NK-92 treated with Interleukin-12 subunit alpha and Interleukin-12 subunit beta, amount 100 ng/mL, for 24 hours (cell line): ENCODE measurements around the gene CCBE1.
"Not testable (repeated sequence)": the region's sequence is repeated elsewhere in the genome, so short reads cannot be mapped to it uniquely, and the experiment has no call there.

Source experiments
- DNase-seq: peaks from one replicate; lab custom pipeline; 2025; lab: John Stamatoyannopoulos, UW

CCBE1 gene

DNA sequence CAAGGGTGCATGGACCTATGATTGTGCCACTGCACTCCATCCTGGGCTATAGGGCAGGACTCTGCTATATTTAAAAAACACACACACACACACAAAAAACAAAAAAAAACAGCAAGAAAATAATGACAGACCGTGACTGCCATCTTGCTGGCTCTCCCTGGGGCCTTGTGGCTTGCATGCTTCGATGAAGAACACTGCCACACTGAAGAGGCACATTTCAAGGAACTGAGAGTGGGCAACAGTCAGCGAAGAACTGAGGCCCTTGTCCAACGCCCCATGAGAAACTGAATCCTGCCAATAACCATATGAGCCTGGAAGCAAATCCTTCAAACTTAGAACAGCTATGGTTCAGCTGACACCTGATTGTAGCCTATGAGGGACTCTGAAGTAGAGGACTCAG lies 158.1 kb downstream of the CCBE1 start:
- DNase-seq, result no peak

DNA sequence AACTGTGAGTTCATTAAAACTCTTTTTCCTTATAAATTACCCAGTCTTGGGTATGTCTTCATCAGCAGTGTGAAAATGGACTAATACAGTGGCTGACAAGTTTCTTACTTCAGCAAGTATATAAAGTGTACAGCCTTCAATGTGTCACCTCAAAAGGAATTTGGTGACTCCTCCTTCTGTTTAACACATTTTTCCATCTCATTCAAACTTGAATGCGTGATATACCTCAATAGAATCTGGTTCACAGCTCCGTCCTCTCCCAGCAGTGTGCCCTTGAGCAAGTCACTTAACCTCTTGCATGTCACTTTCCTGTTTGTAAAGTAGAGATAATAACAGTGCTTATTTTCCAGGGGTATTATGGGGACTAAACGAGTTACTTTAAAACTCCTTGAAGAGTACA lies 159.6 kb downstream of the CCBE1 start:
- DNase-seq, result no peak

GRCh38 chr18:59536166-59536565 lies 161.1 kb downstream of the CCBE1 start:
- no peak for DNase-seq

GRCh38 chr18:59535055-59535454 lies 162.2 kb downstream of the CCBE1 start:
- no peak for DNase-seq

GRCh38 chr18:59528866-59529265 lies 168.4 kb downstream of the CCBE1 start:
- no peak for DNase-seq

- no peak for DNase-seq
Measured at GRCh38 chr18:59520562-59521355, 176.5 kb downstream of the CCBE1 start.

DNA sequence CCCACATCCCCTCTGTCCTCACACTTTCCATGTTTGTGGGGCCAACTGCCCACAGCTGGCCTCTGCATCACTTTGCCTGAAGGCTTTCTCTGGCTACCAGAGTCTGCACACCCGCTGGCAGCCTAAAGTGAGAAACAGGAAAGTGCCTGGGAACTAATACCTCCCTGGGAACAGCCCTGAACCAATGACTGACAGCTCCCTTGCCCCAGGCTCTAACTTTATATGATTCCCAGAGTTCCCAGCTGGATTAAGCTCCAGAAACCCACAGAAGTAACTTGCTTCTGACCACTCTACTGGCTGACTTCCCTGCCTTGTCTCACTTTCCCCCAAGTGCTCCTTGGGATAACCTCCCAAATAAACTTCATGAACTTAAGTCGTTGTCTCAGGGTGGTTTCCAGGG lies 178.5 kb downstream of the CCBE1 start:
- DNase-seq, result no peak

- DNase-seq, result no peak
Measured at GRCh38 chr18:59517446-59518165, 179.6 kb downstream of the CCBE1 start.

DNA sequence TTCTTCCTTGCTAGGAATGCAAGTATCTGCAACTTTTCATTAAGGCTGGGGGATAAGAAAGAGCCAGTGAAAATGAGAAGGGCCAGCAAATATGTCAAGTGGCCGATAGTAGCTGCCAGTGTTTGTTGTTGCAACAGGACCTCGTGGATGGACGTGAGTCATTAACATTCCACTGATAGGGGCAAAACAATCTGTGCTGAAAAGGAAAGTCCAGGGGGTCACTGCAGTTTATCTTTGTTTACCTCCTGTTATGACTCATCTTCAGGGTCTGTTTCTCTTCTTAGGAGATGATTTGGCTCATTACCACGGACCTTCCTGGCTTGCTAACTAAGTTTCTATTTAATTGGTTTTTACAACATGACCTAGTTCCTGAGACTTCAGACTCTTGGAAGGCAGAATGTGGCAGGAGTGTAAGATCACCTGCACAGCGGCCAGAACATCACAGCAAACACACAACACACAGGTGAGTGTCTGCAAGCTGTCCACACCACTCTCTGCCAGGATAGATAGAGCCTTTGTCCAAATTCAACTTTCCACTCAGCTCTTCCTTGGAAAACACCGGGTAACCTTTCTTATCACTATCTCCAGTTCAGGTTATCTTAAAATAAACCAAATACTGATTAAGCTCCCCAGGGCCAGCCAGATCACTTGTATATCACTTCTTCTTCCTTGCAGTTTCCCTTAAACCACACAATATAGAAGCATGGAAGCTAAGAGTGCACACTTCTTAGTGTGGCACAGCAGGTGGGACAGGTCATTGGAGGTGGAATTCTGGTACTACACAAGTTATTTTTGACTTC lies 180.7 kb downstream of the CCBE1 start:
- no peak for DNase-seq

DNA sequence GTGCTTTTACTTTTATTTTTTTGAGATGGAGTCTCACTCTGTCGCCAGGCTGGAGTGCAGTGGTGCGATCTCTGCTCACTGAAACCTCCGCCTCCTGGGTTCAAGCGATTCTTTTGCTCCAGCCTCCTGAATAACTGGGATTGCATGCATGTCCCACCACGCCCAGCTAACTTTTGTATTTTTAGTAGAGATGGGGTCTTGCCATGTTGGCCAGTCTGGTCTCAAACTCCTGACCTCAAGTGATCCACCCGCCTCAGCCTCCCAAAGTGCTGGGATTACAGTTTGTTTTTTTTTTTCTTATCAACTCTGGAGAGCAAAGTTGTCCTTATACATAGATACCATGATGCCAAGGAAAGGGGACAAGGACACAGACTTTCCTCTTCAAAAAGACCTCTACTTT lies 181.3 kb downstream of the CCBE1 start:
- DNase-seq, result not testable (repeated sequence)

GRCh38 chr18:59515147-59515546 lies 182.1 kb downstream of the CCBE1 start:
- DNase-seq, result no peak

GRCh38 chr18:59514203-59514602 lies 183.0 kb downstream of the CCBE1 start:
- no peak for DNase-seq

DNA sequence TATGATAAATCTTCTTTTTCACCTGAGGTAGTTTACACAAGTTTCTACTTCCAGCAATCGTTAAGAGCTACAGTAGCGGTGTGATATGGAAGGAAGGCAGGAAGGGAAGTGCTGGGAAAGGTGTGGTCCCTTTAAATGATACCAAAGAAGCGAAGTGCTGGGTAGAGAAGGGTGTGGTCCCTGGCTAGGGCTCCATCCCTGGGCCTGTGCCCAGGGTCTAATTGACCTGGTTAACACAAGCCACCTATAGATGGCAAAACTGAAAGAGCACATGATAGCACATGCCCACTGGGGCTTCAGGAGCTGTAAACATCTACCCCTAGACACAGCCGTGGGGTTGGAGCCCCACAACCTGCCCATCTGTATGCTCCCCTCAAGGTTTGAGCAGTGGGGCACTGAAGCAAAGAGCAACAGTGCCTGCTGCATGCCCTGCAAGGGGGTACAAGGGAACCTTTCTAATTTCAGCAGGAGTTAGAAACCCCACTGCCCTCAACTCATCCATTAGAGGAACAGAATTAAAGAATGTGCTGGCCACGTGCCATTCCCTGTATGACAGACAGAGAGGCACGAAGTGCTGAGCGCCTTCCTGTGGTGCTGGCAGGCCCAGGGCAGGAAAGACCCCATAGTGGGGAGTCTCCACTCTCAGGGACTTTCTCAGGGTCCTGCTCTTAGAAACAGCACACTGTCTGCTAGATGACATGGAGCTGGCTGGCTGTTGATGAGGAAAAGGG lies 185.0 kb downstream of the CCBE1 start:
- no peak for DNase-seq

- DNase-seq, result no peak
Measured at GRCh38 chr18:59509481-59510442, 187.5 kb downstream of the CCBE1 start.

- no peak for DNase-seq
Measured at GRCh38 chr18:59505356-59505755, 191.9 kb downstream of the CCBE1 start.

DNA sequence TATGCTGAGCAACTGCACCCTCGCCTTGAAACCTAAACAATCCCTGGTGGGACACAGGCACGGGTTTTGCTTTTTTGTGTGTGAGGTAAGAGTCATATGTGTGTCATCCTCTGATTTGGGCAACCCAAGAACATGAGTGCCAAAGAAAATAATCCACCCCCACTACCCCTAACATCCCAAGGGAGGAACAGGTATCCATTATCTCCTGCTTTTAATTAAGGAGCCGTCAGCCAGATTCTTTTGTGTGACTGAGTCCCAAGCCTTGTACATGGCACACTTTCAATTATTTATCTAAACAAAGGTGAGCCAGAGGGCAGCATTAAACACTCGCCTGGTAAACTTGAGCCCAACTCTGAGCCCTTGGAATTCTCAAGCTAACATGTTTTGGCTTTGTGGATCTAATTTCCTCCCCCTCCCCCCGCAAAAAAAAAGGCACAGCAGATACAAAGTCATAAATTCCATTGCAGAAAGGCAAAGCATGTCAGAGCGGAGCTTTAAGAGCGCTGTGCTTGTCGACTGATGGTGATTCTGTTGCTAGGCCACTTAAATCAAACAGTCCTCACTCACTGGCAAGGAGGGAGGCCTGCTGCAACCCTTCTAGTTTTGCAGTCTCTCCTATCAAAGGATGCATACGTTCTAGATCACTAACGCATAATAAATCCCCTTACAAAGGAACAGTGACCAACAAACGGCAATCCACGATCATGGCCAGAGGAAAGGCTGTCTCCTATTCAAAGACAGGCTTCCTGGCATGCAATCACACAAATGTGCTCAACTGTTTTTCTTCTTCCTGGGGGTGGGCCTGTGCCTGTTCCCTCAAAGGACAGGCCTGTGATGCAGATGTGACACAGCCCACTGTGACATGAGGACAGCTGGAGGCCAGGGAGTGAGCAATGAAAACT lies 194.7 kb downstream of the CCBE1 start:
- no peak for DNase-seq

GRCh38 chr18:59501920-59502273 lies 195.3 kb downstream of the CCBE1 start:
- DNase-seq, result no peak

DNA sequence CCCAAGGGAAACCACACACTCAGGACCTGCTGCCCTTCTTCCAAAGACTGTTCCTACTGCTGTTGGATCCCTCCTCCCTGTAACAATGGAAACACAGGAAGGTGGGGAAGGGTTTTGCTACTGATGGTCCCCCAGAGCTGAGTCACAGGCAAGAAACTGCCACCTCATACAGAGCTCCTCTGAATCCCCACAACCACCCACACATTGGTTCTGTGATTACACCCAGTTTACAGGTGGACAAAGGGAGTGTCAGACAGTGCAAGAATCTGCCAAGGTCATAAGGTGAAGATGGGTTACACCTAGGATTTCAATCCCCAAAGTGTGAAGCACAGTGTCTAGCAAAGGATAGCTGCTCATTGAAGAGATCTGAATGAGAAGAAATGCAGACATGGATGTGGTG lies 196.5 kb downstream of the CCBE1 start:
- no peak for DNase-seq

DNA sequence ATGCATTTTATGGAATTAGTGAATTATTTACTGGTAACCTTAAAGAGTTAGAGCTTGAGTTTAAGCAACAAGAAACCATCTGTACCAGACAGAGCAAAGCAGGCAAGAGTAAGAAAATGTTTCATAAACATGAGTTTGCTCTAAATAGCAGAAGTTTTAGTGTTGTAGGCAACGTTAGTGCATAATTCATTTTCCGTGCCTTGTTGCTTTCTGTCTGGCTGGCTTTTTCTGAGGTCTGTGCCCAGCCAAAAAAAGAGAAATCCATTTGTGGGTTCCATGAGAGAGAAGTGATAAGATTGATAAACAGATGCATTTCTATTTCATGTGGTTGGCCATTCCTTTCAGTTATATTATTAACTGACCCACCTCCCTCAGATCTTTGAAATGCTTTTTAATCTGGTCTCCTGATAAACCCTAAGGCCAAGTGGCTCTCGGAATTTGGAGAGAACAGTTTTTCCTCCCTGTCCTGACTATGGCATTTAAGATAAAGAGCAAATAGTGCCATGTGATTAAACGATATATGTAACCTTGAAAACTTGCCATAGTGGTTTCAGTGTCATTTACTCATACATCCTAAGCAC lies 198.6 kb downstream of the CCBE1 start:
- no peak for DNase-seq
